SK-N-MC (cell line): ENCODE results near the gene STX16.

ENCODE experiments used
- DNase-seq: peaks from one replicate; pipeline ENCODE4 v3.0.0-alpha.2; 2011; ENCODE audit warnings: low read depth, low spot score
- H3K27ac ChIP-seq: fragments of 200-600 bp; sonication (generic); 2 replicates; pipeline ENCODE4 v1.5.1; 2016; ENCODE audit warnings: mixed run types
- H3K36me3 ChIP-seq: fragments of 200-600 bp; sonication (generic); 2 replicates; pipeline ENCODE4 v1.6.1; 2017; ENCODE audit warnings: antibody characterized with exemption, low read length, mixed read lengths; ENCODE audit not compliant: insufficient read depth
- H3K4me3 ChIP-seq: fragments of 200-600 bp; sonication (generic); 2 replicates; pipeline ENCODE4 v1.5.1; 2016
- H3K9ac ChIP-seq: fragments of 200-600 bp; sonication (generic); 2 replicates; pipeline ENCODE4 v1.8.0; 2017; ENCODE audit warnings: mixed run types, mixed read lengths; ENCODE audit not compliant: insufficient read length
- H3K9me3 ChIP-seq: fragments of 200-600 bp; sonication (generic); 2 replicates; pipeline ENCODE4 v1.6.1; 2017; ENCODE audit warnings: low read depth, mild to moderate bottlenecking, antibody characterized with exemption, low read length, moderate library complexity, mixed read lengths
- EZH2 ChIP-seq: fragments of 200-600 bp; sonication (generic); IDR thresholded peaks from one replicate; pipeline ENCODE4 v1.6.1; 2017; ENCODE audit warnings: antibody characterized with exemption
- FOXP2 ChIP-seq: optimal IDR thresholded peaks from 2 replicates; pipeline ENCODE3; 2011; ENCODE audit warnings: mild to moderate bottlenecking, moderate library complexity; ENCODE audit not compliant: insufficient read depth; ENCODE audit errors: extremely low read length, control extremely low read depth
- POLR2AphosphoS5 ChIP-seq: IDR thresholded peaks from 2 replicates; pipeline ENCODE4 v1.6.1; 2012; ENCODE audit warnings: mild to moderate bottlenecking, low read depth, low read length, borderline replicate concordance

The STX16 gene

DNA sequence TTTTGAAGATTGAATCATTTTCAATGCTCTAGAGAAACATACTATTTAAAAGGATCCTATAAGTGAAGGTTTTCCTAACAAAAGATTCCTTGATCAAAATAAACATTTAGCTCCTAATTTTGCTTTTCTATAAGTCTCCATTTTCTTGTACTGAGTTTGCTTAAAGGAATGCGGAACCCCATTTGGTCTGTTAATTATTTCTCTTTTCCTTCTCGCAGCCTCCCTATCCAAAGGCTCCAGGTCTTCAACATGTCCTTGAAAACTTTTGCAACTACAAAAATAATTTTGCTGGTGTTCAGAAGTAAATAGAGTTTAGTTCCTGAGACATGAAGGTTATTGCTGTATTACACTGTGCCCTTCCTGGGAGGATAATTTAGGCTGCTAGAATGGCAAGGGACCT lies 33.2 kb downstream of the STX16 start:
- H3K36me3 ChIP-seq, result peaks cover 6% of the 10 kb centered on the region; the same call in 1 of the 2 replicates
- DNase-seq, result no peak
- TF ChIP-seq EZH2 (no peak), FOXP2 (no peak), POLR2AphosphoS5 (no peak)
- no peak overlapping the region for H3K4me3 ChIP-seq
- no peak overlapping the region for H3K27ac ChIP-seq
- H3K9me3 ChIP-seq, result no peaks in the 10 kb centered on the region
- no peak overlapping the region for H3K9ac ChIP-seq

DNA sequence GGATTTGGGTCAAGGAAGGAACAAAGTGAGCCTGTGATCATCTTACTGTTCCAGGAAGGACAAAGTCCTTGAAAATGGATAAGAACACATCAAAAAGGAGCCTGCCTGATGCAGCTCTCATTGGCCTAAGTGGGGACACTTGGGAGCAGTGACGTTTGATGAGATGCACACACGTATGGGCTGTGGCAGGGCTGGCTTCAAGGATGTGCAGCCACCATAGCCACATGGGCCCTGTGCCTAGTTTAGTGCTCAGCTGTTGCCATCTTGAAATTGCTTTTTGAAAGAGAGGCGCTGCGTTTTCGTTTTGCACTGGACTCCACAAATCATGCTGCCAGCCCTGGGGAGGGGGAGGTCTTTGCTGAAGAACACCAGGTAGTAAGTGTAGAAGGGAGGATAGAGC lies 34.9 kb downstream of the STX16 start:
- no peak overlapping the region for H3K9ac ChIP-seq
- no peak for DNase-seq
- H3K9me3 ChIP-seq, result no peaks in the 10 kb centered on the region
- H3K4me3 ChIP-seq, result no peak overlapping the region
- no peak overlapping the region for H3K27ac ChIP-seq
- no peak for TF ChIP-seq POLR2AphosphoS5
- TF ChIP-seq EZH2, result no peak
- TF ChIP-seq FOXP2, result no peak
- H3K36me3 ChIP-seq, result no peaks in the 10 kb centered on the region

DNA sequence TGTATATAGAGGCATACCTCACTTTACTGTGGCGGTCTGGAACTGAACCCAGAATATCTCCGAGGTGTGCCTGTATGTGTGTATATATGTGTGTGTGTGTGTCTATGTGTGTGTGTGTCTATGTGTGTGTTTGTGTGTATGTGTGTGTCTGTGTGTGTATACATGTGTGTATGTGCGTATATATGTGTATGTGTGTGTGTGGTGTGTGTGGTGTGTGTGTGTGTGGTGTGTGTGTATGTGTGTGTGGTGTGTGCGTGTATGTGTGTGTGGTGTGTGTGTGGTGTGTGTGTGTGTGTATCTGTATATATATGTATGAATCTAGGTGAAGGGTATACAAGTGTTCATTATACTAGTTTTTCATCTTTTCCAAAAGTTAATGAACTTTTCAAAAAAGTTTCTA lies 37.3 kb downstream of the STX16 start:
- no peak overlapping the region for H3K27ac ChIP-seq
- TF ChIP-seq EZH2, result no peak
- no peak for TF ChIP-seq POLR2AphosphoS5
- no peak for TF ChIP-seq FOXP2

DNA sequence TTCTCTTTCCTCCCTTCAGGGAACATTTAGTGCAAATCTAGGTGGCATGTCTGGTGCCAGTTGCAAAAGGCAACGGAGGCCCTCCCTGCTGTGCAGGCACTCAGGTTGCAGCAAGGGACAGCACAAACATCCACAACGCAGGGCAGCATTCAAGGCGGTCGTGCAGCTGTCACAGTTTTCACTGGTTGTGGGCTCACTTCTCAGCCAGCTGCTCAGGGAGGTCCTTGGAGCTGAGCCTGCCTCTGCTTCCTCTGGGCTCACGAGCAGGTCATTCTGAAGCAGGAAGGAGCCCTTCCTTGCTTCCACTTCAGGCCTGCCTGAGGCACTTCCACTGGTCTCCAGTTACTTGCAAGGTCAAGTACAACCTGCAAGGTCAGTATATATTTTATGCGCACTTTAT lies 37.8 kb downstream of the STX16 start:
- Histone ChIP-seq H3K9me3 (no peaks in the 10 kb centered on the region), H3K4me3 (no peak overlapping the region), H3K36me3 (no peaks in the 10 kb centered on the region), H3K27ac (no peak overlapping the region), H3K9ac (no peak overlapping the region)
- TF ChIP-seq EZH2, result no peak
- no peak for TF ChIP-seq FOXP2
- no peak for TF ChIP-seq POLR2AphosphoS5
- no peak for DNase-seq

More for the DNA sequence above, 37.3 kb downstream of the STX16 start:
- Histone ChIP-seq H3K36me3 (no peaks in the 10 kb centered on the region), H3K9ac (no peak overlapping the region), H3K9me3 (no peaks in the 10 kb centered on the region), H3K4me3 (no peak overlapping the region)
- no peak for DNase-seq

DNA sequence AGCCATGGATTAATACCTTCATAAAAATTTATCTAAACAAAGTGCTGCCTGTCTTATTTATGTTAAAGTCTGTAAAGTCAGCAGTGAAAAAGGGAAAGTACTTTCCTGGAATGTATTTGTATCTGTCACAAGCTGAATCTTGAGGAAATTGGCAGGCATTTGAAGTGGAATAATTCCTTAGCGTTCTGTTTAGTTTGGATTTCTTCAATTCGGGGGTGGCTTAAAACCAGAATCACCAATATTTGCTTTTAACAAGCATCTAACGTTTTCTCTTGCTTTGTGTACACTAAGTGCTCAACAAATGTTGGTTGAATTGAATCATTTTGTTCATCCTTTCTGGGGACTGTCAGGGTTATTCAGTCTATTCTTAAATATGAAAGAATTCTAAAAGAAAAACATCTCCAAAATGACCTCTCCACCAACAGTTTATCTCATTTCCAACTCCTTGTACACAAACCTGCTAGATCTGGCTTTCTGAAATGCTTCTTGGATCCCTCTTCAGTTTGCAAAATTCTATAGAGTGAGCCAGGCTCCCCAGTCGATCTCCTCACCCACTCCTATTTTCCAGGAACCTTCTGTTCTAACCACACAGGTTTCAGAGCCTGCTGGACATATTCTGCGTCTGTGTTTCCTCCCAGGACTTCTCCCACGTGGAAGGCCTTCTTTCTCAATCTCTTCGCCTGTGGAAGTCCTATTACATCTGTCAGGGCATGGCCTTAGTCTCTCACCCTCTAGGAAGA lies 39.5 kb downstream of the STX16 start:
- DNase-seq, result no peak
- Histone ChIP-seq H3K9me3 (no peaks in the 10 kb centered on the region), H3K4me3 (no peak overlapping the region), H3K9ac (peak overlapping the region; percentile 29), H3K36me3 (no peaks in the 10 kb centered on the region), H3K27ac (no peak overlapping the region)
- TF ChIP-seq FOXP2 (no peak), POLR2AphosphoS5 (no peak), EZH2 (no peak)

DNA sequence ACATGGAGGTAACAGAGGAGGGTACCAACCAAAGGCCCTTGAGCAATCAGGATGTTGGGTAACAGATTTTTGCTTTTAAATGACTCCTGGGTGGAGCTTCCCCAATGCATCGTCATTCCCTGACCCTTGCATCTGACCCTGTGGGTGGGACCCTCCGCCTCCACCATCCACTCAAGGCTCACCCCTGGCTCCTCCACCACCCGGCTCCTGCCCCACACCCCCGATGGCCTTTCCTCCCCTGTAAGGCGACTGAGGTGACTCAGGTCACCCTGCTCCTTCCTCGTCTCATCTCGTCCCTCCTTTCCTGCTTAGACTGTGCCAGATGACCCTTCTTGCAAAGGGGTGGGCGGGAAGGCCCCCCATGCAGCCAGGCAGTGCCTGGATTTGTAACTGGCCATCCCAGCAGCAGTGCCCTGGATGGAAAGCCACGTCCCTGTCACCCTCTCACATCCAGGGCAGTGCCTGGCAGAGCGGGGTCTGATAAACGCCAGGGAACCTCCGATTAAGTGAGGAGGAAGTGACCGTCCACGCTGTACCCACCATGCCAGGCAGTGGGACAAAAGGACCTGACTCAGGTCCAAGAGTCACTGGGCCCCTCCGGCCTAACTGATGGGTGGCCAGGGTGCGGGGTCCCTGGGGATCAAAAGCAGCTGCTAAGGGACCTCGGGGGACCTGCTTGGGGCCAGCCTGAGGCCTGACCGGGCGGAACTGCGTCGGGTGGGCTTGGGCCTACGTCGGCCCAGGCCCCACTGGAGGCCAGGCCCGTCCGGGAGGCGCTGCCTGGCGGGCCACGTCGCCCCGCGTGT lies 40.9 kb downstream of the STX16 start:
- TF ChIP-seq FOXP2, result no peak
- no peak for TF ChIP-seq POLR2AphosphoS5
- no peak for TF ChIP-seq EZH2
- no peak overlapping the region for H3K4me3 ChIP-seq
- H3K9ac ChIP-seq, result no peak overlapping the region
- no peaks in the 10 kb centered on the region for H3K9me3 ChIP-seq
- no peaks in the 10 kb centered on the region for H3K36me3 ChIP-seq
- H3K27ac ChIP-seq, result no peak overlapping the region
- DNase-seq, result no peak

DNA sequence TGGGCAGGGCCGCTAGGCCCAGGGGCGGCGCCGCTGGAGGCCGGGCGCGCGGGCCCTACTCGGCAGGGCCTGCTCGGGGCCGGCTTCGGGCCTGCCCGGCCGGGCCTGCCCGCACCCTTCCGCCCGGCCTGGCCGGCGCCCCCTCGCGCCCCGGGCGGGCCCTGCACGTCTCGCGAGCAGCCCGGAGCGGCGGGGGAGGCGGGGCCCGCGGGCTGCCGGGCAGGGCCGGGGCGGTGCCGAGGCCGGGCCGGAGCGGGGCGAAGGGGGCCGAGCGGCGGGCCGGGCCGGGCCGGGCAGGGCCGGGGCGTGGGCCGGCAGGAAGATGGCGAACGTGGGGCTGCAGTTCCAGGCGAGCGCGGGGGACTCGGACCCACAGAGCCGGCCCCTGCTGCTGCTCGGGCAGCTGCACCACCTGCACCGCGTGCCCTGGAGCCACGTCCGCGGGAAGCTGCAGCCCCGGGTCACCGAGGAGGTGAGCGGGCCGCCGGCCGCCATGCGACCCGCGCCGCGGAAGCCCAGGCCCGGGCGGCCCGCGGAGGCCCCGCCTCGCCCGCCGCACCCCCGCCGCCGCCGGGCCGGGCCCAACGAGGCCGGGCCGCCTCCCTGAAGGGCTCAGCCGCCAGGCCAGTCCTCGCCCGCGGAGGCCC lies 41.6 kb downstream of the STX16 start, which contains the start of gene NPEPL1:
TSS of gene NPEPL1 (plus strand) at position 222 of the 647 bp plus-strand sequence. CDS start at position 323, 101 bp downstream.
- H3K9me3 ChIP-seq, result no peaks in the 10 kb centered on the region
- no peak within 1 kb of the TSS for H3K27ac ChIP-seq
- DNase-seq, result no peak

More for the DNA sequence above, 41.6 kb downstream of the STX16 start, which contains the start of gene NPEPL1:
- Histone ChIP-seq H3K36me3 (no peaks in the 10 kb centered on the region), H3K9ac (no peak within 1 kb of the TSS), H3K4me3 (no peak within 1 kb of the TSS)
- TF ChIP-seq FOXP2 (no peak), POLR2AphosphoS5 (no peak)
